WTC11 (cell line): ENCODE data around the gene SLC38A11.

Source experiments
- IRF2 ChIP-seq: sonication (generic); formaldehyde crosslinking; IDR thresholded peaks from 2 replicates; pipeline ENCODE4 v1.8.0; 2022; ENCODE audit warnings: low read depth, missing genetic modification reagents, borderline replicate concordance
- KAT7 ChIP-seq: sonication (generic); formaldehyde crosslinking; IDR thresholded peaks from 2 replicates; pipeline ENCODE4 v1.8.1; 2023; ENCODE audit warnings: missing genetic modification reagents, mild to moderate bottlenecking, borderline replicate concordance
- NFYB ChIP-seq: sonication (generic); formaldehyde crosslinking; conservative IDR thresholded peaks from 2 replicates; pipeline ENCODE4 v1.8.0; 2022; ENCODE audit warnings: low read depth, missing genetic modification reagents
- RELA ChIP-seq: sonication (generic); formaldehyde crosslinking; IDR thresholded peaks from 2 replicates; pipeline ENCODE4 v1.8.1; 2022; ENCODE audit warnings: missing genetic modification reagents, mild to moderate bottlenecking, borderline replicate concordance
- TEAD4 ChIP-seq: sonication (generic); formaldehyde crosslinking; IDR thresholded peaks from 2 replicates; pipeline ENCODE4 v1.8.0; 2022; ENCODE audit warnings: mild to moderate bottlenecking, missing genetic modification reagents
- ZBTB21 ChIP-seq: sonication (generic); formaldehyde crosslinking; IDR thresholded peaks from 2 replicates; pipeline ENCODE4 v1.8.1; 2023; ENCODE audit warnings: mild to moderate bottlenecking, missing genetic modification reagents, borderline replicate concordance
- ZNF121 ChIP-seq: sonication (generic); formaldehyde crosslinking; IDR thresholded peaks from 2 replicates; pipeline ENCODE4 v1.8.0; 2023; ENCODE audit warnings: missing genetic modification reagents
- ZNF232 ChIP-seq: sonication (generic); formaldehyde crosslinking; IDR thresholded peaks from 2 replicates; pipeline ENCODE4 v1.8.0; 2022; ENCODE audit warnings: mild to moderate bottlenecking, missing genetic modification reagents
- ZNF317 ChIP-seq: sonication (generic); formaldehyde crosslinking; IDR thresholded peaks from 2 replicates; pipeline ENCODE4 v1.8.1; 2023; ENCODE audit warnings: low read depth, mild to moderate bottlenecking, moderate library complexity, missing genetic modification reagents, borderline replicate concordance
- TF ChIP-seq, protein P1 (sequence below): fragments of 200-600 bp; IDR thresholded peaks from 2 replicates; pipeline ENCODE4 v1.8.0; 2022; ENCODE audit warnings: antibody characterized with exemption
- TF ChIP-seq, protein P2 (sequence below): sonication (generic); formaldehyde crosslinking; IDR thresholded peaks from 2 replicates; pipeline ENCODE4 v1.8.1; 2023; ENCODE audit warnings: mild to moderate bottlenecking, missing genetic modification reagents
- TF ChIP-seq, protein P3 (sequence below): sonication (generic); formaldehyde crosslinking; IDR thresholded peaks from 2 replicates; pipeline ENCODE4 v1.8.1; 2023; ENCODE audit warnings: mild to moderate bottlenecking, missing genetic modification reagents, moderate library complexity
- TF ChIP-seq, protein P4 (sequence below): fragments of 250-450 bp; sonication (Bioruptor Pico); IDR thresholded peaks from 2 replicates; pipeline ENCODE4 v1.9.0; 2021; ENCODE audit warnings: mild to moderate bottlenecking
- TF ChIP-seq, protein P5 (sequence below): fragments of 250-450 bp; sonication (Bioruptor Pico); IDR thresholded peaks from 2 replicates; pipeline ENCODE4 v2.1.2; 2022; ENCODE audit warnings: mild to moderate bottlenecking, moderate library complexity

DNA sequence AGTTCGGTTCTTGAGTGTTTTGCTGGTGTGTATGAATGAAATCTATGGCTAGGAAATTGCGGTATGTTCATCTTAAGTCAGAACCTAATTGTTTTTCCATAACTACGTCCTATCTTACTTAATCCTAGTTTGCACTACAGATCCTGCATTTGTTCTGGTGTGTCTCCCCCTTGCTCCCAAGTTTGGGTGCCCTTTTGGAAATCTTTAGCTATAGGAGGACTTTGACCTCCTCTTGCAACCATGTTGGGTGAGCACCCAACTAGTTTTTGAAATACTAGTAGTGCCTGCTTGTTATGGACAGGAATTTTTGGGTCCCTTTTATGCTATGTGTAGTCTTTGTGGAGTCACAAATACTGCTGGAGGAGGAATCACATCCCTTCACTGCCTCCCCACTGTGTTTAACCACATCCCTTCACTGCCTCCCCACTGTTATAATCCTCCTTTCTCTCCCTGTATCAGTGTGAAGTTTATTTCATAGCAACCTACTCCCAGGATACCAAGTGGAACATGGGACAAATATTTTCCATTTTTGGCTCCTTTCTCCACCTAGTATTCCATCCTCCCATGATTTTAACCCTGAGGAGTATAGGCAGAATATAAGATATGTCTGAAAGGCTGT is 87.4 kb downstream of the SLC38A11 start:
- TF ChIP-seq, protein P1, sequence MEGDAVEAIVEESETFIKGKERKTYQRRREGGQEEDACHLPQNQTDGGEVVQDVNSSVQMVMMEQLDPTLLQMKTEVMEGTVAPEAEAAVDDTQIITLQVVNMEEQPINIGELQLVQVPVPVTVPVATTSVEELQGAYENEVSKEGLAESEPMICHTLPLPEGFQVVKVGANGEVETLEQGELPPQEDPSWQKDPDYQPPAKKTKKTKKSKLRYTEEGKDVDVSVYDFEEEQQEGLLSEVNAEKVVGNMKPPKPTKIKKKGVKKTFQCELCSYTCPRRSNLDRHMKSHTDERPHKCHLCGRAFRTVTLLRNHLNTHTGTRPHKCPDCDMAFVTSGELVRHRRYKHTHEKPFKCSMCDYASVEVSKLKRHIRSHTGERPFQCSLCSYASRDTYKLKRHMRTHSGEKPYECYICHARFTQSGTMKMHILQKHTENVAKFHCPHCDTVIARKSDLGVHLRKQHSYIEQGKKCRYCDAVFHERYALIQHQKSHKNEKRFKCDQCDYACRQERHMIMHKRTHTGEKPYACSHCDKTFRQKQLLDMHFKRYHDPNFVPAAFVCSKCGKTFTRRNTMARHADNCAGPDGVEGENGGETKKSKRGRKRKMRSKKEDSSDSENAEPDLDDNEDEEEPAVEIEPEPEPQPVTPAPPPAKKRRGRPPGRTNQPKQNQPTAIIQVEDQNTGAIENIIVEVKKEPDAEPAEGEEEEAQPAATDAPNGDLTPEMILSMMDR, result no peak
- TF ChIP-seq TEAD4 (CRISPR knock-in tag) (no peak), ZBTB21 (no peak), IRF2 (CRISPR knock-in tag) (no peak), NFYB (CRISPR knock-in tag) (no peak), RELA (CRISPR knock-in tag) (no peak), ZNF232 (CRISPR knock-in tag) (no peak), ZNF317 (CRISPR knock-in tag) (no peak), KAT7 (CRISPR knock-in tag) (no peak), ZNF121 (CRISPR knock-in tag) (no peak)
- TF ChIP-seq, protein P2, sequence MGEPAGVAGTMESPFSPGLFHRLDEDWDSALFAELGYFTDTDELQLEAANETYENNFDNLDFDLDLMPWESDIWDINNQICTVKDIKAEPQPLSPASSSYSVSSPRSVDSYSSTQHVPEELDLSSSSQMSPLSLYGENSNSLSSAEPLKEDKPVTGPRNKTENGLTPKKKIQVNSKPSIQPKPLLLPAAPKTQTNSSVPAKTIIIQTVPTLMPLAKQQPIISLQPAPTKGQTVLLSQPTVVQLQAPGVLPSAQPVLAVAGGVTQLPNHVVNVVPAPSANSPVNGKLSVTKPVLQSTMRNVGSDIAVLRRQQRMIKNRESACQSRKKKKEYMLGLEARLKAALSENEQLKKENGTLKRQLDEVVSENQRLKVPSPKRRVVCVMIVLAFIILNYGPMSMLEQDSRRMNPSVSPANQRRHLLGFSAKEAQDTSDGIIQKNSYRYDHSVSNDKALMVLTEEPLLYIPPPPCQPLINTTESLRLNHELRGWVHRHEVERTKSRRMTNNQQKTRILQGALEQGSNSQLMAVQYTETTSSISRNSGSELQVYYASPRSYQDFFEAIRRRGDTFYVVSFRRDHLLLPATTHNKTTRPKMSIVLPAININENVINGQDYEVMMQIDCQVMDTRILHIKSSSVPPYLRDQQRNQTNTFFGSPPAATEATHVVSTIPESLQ (CRISPR knock-in tag), result no peak
- TF ChIP-seq, protein P3, sequence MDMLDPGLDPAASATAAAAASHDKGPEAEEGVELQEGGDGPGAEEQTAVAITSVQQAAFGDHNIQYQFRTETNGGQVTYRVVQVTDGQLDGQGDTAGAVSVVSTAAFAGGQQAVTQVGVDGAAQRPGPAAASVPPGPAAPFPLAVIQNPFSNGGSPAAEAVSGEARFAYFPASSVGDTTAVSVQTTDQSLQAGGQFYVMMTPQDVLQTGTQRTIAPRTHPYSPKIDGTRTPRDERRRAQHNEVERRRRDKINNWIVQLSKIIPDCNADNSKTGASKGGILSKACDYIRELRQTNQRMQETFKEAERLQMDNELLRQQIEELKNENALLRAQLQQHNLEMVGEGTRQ (CRISPR knock-in tag), result no peak
- TF ChIP-seq, protein P4, sequence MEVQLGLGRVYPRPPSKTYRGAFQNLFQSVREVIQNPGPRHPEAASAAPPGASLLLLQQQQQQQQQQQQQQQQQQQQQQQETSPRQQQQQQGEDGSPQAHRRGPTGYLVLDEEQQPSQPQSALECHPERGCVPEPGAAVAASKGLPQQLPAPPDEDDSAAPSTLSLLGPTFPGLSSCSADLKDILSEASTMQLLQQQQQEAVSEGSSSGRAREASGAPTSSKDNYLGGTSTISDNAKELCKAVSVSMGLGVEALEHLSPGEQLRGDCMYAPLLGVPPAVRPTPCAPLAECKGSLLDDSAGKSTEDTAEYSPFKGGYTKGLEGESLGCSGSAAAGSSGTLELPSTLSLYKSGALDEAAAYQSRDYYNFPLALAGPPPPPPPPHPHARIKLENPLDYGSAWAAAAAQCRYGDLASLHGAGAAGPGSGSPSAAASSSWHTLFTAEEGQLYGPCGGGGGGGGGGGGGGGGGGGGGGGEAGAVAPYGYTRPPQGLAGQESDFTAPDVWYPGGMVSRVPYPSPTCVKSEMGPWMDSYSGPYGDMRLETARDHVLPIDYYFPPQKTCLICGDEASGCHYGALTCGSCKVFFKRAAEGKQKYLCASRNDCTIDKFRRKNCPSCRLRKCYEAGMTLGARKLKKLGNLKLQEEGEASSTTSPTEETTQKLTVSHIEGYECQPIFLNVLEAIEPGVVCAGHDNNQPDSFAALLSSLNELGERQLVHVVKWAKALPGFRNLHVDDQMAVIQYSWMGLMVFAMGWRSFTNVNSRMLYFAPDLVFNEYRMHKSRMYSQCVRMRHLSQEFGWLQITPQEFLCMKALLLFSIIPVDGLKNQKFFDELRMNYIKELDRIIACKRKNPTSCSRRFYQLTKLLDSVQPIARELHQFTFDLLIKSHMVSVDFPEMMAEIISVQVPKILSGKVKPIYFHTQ (CRISPR knock-in tag), result no peak
- TF ChIP-seq, protein P5, sequence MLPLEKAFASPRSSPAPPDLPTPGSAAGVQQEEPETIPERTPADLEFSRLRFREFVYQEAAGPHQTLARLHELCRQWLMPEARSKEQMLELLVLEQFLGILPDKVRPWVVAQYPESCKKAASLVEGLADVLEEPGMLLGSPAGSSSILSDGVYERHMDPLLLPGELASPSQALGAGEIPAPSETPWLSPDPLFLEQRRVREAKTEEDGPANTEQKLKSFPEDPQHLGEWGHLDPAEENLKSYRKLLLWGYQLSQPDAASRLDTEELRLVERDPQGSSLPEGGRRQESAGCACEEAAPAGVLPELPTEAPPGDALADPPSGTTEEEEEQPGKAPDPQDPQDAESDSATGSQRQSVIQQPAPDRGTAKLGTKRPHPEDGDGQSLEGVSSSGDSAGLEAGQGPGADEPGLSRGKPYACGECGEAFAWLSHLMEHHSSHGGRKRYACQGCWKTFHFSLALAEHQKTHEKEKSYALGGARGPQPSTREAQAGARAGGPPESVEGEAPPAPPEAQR (CRISPR knock-in tag), result no peak
